Measurements from ENCODE around the gene GRM1.

- TF ChIP-seq CTCF (conservative IDR thresholded peaks at IDR 0.05 in 1 of 2, IDR thresholded peaks at IDR 0.05 in 1 of 2; ENCODE audit: low read depth in 1 of 2, low read length in 2 of 2) (no peak), EZH2 (IDR thresholded peaks at IDR 0.05; ENCODE audit: low read length, missing control alignments) (no peak)
Measured at GRCh38 chr6:146284311-146284710, 255.4 kb downstream of the GRM1 start.
